ENCODE results near the gene CDH24.
A peak's percentile ranks its signal among the peaks of the same experiment; 100 is the strongest.

Gene CDH24

DNA sequence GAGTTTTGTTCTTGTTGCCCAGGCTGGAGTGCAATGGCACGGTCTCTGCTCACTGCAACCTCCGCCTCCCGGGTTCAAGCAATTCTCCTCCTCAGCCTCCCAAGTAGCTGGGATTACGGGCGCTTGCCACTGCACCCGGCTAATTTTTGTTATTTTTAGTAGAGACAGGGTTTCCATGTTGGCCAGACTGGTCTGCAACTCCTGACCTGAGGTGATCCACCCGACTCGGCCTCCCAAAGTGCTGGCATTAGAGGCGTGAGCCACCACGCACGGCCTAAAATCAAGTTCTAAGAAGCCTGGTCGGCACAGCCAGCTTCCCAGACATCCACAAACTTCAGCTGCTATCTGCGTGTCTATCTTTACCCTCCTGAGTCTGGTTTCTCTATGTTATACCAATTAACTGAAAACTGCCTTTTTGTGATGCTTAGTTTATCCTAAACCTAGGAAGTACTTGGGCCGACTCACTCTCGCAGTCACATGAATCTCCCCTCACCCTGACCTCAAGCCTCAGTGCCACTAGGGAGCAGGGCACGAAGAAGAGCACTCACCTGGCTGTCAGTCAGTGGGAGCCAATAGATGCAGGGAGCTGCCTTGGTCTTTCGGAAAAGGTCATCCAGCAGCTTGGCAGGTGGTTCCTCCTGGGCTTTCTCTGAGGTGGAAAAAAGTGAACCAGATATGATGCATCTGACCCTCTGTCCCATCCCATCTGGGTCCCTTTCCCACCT, 3.4 kb upstream of the CDH24 start:
- DNase-seq, result no peak

DNA sequence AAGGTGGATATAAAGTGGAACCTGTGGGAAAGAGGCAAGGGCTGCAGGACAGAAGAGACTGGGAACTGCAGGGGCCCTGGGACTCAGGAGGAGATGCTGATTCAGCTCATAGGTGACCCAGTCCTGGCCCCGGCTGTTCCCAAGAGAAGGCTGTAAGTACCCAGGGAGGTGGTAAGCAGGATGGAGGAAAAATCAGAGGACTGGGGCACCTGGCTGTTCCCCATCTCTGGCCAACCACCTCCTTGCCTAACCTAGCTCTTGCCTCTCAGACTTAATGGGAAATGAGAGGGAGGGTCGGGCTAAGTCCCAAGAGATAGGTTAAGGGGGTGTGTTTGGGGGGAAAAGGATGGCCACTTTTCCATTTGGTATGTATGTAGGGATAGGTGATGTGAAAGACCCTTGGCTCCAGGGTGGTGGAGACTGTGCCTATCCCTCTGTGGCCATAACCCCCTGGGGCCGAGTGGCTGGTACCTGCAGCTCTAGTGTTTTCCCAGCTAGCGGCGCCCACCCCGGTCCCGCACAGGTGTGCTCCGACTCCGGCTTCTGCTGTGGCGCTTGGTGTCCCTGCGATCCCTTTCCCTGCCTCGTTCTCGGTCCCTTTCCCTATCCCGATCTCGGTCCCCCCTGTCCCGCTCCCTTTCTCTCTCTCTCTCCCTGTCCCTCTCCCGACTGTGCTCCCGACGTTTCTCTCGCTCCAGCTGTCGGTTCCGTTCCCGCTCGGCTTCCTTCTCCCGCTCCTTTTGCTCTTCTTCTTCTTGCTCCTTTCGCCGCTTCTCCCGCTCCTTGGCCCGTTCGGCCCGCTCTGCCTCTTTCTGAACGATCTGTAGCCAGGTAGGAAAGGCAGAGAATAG, 1.6 kb upstream of the CDH24 start:
- no peak for DNase-seq

DNA sequence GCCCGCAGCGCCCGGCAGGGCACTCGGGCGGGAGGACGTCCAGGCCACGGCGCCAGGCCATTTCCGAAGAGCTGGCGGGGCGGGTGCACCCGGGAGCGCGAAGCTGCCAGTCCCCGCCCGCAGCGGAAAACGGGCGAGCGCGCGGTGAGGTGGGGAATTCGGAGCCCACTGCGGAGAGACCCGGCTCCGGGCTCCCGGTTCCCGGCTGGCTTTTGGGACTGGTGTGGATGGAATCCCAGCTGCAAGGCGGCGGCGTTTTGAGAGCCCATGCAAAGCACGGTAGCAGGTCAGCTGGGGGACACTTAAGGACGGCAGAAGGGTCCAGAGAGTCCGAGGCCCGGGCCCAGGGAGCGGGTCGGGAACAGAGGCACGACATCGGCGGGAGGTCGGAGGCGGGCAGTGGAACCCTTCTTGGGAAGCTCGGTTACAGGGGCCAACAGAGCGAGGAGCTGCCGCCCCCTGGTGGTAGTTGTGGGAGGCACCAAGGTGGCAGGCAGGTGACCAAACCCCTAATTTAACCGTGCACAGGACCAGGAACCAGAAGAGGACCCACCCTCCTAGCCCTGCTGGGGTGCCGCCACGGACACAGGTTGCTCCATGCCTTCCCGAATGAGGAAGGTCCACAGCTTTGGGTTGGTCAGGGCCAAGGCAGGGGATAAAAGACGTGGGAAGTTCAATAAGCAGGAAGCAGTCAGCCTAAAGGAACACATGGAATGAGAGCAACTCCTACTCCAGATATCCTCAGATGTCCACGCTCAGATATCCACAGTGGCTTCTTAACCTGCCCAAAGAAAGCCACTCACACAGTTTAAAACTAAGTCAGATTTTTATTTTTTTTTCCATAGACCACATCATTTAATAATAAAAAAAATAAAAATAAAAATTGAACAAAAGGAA, 685 bp upstream of the CDH24 start:
- peak; percentile 87 for DNase-seq

DNA sequence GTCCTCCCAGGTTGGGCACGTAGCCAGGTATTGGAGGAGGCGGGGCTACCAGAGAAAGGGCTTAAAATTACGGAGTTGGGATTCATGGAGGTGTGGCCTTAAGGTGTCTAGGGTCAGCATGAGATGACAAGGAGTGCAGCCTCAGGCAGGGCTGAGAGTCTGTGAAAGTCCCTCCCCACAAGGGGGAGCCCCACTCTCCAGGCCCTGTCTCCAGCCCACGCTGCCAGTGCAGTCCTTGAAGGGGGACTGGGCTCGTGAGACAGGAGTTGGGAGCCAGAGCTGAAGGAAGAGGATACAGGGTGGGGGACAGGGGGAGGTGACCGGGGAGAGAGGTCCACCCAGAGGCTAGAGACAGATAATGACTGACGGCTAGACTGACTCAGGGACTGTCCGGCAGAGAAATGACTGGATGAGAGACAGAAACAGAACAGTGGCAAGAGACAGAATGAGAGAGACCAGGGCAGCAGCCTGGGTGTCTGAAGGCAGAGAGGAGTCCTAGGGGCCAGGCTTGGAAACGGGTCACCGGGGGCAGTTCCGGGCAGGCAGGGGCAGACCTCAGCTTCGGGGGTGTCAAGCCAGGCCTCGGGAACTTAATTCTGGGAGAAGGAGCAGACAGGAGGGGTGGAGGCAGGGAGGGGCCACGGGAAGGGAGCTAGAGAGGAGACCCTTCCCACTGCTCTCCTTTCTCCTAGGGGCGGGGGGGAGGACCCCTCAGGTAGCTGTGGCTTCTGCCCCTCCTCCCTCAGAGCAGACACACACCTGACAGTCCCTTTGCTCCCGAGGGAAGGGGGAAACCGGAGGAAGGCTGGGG, 970 bp downstream of the CDH24 start:
- DNase-seq, result peak; percentile 60

DNA sequence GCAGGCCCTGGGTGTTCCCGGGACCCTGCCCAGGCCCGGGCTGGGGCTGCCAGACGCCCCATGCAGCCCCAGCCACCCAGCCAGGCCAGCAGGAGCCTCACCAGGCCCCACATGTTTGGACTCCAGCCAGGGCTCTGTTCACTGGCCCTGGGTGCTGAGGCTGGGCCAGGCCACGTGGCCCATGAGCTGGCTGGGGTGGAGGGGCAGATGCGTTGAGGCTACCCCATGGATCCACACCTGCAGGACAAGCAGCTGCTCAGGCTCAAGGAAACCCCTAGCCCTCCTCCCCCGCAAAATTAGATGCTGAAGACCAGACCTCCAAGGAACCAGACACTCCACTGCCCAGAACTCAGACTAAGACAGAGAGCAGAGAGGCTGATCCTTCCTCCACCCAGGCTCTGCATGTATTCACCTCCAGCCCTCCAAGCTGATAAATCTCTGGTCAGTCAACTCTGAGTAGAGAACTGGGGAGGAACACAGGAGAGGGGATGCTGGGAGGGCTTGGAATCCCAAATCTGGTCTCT, 1.6 kb downstream of the CDH24 start:
- no peak for DNase-seq

DNA sequence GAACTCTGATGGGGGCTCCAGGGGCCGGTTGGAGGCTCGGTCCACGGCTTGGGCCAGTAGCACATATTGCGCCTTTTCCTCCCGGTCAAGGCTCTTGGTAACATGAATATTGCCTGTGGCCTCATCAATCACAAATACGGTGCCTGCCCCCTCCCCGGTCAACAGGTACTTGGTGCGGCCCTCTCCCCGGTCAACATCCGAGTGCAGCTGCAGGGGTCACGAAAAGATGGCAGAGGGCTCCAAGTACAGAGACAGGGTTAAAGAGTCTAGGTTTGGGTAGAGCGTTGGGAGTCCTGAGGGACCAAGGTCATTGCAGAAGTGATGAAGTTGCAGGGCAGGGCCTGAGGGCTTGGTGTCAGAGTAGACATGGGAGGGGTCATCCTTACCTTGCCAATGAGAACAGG, 2.2 kb downstream of the CDH24 start:
- DNase-seq, result no peak

DNA sequence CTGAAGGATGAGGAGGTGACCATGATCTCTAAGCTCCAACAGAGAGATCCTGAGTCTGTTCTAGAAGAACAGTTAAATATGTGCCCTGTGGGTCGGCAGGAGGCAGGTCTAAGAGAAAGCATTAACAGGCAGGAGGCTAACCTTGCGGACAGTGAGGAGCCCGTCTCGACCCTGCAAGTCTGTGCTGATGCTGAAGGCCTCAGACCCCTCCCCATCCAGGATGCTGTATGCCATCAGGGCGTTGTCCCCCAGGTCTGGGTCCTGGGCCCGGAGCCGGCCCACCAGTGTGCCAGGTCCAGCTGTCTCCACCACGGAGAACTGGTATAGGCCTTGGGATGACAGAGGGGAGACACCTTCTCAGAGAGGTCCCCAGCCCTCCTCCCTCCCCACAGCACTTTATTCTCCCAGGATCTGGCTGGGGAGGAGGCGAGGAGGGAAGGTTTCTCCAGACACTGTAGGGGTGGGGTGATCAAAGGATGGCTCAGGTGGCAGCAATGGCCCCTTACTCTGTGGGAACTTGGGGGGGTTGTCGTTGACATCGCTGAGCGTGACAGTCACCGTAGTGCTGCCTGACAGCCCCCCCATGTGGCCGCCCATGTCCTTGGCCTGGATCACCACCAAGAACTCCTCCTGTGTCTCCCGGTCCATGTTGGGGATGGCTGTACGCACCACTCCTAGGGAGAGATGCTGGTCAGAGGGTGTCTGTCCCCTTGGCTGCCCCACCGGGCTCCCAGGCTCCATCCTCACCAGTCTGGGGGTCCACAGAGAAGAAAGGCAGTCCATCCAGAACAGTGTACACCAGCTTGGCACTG, 3.1 kb downstream of the CDH24 start:
- no peak for DNase-seq

DNA sequence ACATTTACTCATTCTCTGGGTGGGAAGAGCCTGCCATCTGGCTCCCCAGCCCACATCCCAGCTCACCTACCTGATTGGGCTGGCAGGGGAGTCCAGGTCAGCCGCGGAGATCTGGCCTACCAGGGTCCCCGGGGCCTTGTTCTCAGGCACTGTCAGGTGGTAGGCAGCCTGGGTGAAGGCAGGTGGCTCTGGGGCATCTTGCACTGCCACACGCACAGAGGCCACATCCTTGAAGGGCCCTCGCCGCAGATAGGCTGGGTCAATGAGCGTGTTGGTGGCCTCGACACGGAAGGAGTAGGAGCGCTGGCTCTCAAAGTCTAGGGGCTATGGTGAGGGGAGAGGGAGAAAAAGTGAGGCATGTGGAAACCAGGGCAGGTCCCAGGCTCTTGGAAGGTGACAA, 3.9 kb downstream of the CDH24 start:
- DNase-seq, result no peak

DNA sequence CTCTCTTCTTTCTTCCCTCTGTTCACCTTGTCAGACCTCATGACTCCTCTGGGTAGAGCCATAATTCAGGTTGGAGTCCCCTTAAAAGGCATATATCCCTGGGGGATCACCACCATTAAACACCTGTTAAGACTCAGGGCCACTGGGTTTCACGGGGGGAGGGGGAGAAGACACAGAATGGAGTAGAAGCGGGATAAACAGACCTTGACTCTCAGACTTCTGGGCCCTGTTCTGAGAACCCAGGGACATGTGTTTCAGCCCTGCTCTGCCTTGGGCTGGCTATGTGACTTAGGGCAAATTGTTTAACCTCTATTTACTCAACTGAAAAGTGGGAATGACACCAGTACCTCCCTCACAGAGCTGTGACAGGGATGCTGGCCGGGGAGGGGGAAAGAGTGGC, 4.6 kb downstream of the CDH24 start:
- no peak for DNase-seq

DNA sequence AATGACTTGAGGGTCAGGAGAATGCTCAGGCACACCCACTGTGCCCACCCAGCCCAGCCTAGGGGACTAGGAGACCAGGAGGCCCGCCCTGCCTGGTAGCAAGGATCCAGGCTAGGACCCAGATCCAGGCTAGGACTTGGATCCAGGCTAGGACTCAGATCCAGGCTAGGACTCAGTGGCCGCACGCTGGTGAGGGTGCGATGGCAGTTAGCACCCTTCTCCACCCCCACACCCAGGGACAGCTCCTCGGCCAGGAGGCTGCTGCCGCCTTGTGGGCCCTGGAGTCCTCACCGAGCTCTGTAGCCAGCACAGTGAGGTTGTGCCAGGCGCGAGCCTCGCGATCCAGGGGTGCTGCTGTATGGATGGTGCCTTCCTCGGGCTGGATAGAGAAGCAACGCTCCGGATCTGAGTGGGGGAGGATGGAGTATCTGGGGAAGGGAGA, 5.1 kb downstream of the CDH24 start:
- DNase-seq, result no peak

DNA sequence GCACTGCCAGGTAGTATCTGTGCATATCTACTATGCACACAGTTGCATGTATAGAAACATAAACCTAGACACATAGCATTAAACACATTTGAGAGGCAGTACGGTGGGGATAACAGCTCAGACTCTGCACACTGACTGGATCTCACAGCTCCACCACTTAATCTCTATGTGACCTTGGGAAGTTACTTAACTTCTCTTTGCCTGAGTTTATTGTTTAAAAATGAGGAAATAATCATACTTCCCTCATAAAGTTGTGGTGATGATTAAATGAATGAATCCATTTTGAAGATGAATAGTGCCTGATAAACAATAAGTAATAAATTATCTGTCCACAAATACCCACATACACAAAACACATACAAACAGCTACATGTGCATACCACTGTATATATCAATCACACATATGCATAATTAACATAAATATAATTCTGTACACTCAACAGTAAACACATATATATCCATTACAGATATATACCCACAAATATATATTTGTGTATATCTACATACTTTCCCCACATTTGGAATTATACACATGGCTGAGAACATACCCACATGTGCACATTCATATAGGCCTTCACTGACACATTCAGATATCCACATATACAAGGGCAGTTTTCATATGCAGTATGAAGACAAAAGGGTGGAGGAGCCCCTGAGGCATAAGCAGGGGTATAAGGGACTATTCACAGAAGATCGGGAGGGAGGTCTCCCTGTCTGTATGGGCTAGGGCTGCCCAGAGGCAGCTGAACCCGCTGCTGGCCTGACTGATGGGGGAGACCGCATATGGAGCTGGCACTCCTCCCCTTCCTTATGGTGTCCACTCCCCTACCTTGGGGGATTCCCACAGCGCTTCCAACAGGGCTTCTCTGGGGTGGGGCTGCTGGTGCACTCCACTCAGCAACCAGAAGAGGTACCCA, 5.9 kb downstream of the CDH24 start:
- no peak for DNase-seq

DNA sequence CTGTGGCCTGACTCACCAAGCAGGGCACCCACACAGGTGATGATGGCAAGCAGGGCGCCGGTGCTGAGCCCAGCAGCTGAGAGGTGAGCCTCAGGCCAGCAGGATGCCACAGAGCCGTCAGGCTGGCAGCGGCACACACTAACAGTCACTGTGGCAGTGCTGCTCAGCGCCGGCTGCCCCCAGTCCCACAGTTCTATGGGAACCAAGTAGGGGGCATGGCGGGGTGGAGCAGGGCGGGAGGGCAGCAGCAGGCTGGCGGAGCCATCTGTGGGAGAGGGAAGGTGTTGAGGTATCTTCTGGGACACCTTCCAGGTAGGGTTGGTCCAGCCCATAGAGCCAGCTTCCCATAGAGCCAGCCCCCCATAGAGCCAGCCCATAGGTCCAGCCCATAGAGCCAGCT, 8.3 kb downstream of the CDH24 start:
- DNase-seq, result no peak

DNA sequence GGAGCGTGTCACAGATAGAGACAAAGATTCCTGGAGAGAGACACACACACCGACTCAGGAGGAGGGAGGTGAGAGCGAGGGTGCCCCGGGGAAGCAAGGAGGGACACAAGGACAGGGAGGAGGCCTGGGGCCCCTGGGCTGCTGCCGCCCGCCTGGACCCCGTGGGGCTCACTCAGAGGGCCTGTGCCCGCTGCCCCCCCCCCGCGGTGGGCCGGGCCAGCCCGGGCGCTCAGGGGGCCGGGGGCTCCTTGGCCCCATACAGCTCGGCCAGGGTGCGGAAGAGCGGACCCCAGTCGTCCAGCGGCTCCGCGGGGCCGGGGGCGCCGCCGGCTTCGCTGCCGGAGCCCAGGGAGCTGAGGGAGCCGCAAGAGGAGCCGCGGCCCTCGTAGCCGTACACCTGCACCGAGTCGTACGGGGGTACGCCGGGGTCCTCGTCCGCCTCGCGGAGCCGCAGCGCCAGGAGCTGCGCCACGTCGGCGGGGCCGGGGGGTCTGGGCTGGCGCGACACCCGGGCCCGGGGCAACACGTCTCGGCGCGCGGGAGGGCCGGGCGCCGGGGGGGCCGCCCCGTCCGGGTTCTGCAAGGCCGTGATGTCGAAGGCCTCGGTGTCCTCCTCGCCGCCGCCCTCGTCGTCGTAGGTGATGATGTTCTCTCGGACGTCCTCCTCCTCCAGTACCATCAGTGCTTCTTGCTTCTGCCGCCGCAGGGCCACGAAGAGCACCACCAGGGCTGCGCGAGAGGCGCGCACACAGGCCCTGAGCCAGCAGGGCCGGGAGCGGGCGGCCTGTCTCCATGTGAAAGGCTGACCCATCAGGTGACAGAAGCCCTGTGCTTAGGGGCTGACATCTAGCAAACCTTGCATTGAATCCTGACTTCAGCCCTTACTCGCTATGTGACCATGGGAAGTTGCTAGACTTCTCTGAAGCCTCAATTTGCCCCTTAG, 9.3 kb downstream of the CDH24 start:
- DNase-seq, result no peak

DNA sequence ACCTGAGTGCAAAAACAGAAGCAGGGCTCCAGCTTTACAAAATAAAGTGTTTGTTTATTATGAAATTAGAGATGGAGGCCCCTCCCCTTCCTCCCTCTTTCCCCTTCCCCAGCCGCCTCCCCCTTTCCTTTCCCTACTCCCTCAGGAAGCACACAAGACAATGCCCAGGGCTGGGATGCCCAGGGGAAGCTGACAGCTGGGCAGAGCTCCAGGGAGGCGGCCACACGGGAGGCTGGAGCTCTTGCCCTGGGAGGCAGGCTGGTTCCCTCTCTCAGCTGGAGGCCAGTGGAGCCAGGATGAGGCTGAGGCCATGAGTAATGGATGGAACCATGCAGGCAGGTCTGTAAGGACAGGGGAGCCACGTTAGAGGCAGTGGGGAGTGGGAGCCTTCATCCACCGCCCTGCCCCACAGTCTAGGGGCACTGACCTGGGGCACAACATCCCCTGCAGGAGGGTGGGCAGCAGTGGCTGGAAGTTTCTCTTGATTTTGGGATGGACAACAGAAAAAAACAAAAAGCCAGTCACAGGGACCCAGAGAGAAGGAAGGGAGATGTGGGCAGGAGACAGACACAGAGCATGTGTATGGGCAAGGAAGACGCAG, 10.2 kb downstream of the CDH24 start:
- DNase-seq, result no peak

DNA sequence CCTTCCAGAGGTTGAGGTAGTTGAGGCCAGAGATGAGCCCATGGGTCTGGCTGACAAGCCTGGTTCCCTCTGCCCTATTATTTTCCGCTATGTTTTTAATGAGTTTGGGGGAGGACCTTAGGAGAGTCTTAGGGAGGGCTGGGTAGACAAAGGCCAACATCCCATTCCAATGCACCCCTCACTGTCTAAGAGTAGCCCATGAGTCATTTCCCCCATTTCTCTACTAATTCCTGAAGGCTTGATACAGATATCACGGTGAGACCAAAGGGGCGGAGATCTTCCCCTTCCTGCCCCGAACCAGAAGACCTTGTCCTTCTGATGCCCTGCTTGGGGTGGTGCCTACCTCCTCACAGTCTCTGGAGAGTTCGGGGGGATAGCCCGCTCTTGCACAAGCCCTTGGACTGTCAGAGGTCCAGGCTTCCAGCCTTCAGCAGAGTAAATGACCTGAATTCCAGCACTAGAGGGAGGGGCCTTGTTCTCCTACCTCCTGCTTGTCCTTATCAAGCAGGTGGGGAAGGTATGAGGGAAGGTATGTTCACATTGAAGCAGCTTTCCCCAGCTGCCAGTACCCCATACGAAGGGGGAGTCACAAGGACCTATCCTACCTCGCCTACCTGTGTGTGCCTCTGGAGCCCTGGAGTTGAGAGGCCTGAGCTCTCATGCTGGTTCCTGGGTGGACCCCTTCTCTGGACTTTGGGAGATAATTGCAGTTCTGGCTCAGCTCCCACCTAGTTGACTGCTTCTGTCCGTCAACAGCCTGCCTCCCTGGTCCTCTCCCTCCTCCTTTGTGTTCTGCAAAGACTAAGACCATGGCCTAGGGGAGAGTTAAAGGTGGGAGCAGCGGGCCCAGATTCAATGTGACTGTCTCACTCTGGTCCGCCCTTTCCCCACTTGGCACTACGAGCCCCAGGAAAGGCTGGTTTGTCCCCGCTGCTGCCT, 11.6 kb downstream of the CDH24 start:
- no peak for DNase-seq

DNA sequence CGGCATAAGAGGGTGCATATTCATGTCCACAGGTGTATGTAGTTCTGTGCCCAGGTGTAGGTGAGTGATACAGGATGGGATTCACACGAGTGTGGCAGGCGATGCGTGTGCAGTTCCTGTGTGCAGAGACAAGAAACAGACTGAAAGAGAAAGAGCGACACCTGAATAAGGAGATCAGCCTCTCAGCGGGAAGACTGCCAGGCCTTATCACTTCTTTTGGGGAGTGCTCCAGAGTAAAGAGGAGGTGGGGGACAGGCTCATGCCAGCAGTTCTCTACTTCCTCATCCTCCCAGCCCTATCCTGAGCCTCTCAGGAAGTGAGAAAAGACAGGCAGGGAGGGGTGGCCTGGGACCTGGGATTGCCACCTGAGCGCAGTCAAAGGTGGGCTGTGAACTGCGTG, 12.5 kb downstream of the CDH24 start:
- no peak for DNase-seq

DNA sequence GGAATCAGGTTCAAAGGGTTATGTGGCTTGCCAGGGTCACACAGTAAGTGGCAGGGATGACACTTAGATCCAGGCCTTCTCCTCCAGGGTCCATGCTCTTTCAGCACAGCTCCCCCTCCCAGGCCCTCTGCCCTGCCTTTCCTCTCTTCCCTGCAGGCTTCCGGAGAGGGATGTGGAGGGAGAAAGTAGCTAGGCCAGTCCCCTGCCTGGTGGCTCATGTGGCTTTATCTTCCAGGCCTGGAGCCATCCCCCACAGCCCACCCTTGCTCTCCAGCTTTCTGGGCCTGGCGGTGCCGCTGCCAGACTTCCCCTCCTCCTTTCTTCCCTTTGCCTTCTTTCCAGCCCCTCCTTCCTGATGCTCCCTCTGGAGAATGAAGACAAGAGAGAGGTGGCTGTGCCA, 13.6 kb downstream of the CDH24 start:
- no peak for DNase-seq
